NCI-H526 treated with DMSO at 0.1 percent for 48 hours (cell line): ENCODE results near the gene PEX14.

Source experiments
- DNase-seq: peaks from one replicate; lab custom pipeline; 2025; lab: John Stamatoyannopoulos, UW

The PEX14 gene

DNA sequence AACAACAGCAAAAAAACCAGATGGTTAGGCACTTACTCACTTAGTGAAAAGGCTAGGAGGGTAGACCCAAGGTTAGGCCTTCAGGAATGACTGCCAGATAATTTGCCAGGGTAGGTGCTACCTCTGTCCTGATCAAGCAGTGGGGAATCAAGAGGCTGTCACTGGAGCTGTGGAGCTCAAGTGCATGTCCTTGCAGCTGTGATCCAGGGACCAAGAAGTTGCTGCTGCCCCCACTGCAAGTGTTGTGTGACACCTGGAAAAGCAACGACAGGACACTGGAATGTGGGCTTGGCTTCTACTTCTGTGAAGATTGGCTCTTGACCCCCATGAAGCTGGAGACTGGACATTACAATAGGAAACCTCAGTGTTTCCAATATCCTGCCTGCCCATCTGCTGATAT, 72.1 kb downstream of the PEX14 start:
- no peak for DNase-seq

DNA sequence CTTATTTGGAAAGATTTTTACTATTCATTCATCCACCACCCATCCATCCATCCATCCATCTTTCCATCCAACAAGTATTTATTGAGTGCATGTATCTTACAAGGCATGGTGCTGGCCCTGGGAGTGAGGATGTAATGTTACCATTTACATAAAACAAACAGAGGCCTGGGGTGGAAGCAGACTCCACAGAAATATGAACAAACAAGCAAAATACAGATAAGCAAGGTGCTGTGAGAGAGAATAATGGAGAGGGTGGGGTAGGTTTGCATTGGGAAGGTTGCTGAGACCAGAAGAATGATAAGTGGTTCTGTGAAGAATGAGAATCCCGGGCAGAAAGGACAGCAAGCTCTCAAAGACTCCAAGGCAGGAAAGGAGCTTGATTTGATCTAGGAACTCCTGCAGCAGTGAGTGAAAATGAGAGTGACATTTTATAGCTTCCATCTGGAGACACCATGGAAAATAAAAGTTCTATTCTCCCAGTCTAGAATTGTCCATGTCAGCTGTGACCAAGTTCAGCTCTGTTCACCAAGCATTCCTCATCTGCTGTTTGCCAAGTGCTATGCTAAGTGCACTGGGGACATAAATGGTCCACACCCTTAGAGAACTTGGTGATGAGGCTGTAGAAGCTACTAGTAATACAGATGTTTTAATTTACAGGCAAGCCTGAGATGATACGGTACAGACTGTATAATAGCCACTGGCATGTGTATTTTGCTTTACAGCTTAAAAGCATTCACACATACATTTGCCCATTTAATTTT, 75.3 kb downstream of the PEX14 start:
- peak; percentile 33 for DNase-seq

DNA sequence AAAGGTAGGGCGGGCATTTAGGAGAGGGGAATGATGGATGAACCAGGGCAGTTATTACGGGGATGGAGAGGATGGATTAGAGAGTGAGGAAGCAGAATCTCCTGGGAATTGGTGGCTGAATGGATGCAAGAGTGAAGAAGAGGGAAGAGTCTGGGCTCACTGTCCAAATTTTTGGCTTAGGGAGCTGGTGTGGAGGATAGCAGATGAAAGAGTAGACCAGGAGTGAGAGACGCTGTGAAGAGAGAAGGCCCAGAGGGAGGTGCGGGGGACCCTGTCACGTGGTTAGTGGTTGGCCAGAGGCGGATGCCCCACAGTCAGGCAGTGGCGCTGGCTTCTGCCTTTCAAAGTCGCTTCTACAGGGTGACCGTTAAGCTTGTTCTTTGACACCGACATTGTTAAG, 78.4 kb downstream of the PEX14 start:
- DNase-seq, result no peak

- peak; percentile 58 for DNase-seq
These were observed 81.1 kb downstream of the PEX14 start for GRCh38 chr1:10555635-10556429.

DNA sequence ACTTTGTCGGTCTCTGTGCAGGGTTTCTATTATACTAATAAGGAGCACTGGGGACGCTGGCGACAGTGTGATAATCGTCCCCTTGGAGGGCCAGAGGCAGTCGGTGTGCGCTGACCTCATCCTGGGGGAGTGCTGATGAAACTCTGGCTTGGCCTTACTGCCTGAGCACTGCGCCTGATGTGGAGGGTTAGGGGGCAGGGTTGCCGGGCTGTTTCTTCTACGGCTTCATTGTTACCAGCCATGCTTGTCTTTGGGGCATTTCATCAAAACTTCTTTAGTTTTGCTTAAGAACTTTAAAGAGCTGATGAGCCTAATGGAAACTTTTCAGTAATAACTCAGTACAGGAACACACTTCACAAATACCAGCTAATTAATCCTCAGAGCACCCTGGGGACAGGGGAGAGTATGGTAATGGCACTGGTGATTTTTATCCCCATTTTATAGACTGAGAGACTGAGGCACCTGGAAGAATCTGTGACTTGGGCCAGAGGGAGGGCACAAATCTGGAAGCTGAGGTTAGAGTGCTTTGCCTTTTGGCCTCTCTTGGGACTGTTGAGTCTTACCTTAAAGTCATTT, 81.8 kb downstream of the PEX14 start:
- DNase-seq, result no peak

DNA sequence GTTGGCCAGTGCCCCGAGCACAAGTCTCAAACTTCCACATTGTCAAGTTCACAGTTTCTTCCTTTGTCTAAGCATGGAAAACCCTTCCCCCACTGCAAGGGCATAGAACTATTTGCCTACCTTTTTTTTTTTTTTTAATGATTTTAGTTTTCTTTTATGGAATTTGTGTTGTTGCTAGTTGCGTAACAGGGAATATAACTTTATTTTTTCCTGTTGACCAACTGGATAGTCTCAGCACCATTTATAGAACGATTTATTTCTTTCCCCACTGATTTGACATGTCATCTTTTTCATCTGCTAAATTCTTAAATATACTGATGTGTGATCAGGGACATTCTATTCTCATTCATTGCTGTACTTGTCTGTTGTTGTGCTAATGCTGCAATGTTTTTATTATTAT, 83.0 kb downstream of the PEX14 start:
- DNase-seq, result no peak

GRCh38 chr1:10559386-10559785, 84.6 kb downstream of the PEX14 start:
- DNase-seq, result no peak

DNA sequence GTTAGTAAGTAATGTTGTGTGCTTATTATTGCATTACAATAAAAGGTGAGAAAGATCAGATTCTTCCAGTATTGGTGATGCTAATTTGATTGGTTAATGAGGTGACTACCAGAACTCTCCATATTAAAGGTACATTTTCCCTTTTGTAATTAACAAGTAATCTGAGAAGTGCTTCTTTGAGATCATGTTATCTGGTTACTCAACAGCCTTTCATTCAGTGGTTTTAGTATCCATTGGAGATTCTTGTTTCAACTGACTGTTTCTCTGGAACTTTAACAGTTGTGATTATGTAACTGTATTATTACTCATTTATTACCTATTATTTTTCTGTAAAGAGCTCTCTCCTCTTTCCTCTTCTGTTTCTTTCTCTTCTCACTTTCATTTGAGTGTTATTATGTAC, 86.7 kb downstream of the PEX14 start:
- no peak for DNase-seq

- DNase-seq, result no peak
These were observed 87.2 kb downstream of the PEX14 start for GRCh38 chr1:10561955-10562354.

- no peak for DNase-seq
These were observed 89.3 kb downstream of the PEX14 start for GRCh38 chr1:10564063-10564462.

- DNase-seq, result no peak
These were observed 94.8 kb downstream of the PEX14 start for GRCh38 chr1:10569531-10569930.

- no peak for DNase-seq
These were observed 100.9 kb downstream of the PEX14 start for GRCh38 chr1:10575616-10576015.

DNA sequence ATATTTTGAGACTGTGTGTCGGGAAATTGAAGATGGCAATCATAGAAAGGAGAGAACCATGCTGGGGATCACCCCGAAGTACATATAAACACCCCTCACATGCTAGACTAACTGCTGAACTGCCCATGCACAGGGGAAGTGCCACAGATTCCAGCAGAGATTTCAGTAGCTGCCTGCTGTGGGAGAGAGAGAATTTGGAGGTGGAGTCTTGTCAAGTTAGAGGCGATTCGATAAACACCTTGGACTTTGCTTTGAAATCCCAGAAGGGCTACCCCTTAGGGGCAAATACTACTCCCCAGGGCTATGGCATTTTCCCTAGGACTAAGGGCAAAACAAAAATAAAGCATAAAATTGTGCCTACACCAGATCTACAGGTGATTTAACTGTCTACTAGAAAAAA, 103.3 kb downstream of the PEX14 start:
- no peak for DNase-seq

DNA sequence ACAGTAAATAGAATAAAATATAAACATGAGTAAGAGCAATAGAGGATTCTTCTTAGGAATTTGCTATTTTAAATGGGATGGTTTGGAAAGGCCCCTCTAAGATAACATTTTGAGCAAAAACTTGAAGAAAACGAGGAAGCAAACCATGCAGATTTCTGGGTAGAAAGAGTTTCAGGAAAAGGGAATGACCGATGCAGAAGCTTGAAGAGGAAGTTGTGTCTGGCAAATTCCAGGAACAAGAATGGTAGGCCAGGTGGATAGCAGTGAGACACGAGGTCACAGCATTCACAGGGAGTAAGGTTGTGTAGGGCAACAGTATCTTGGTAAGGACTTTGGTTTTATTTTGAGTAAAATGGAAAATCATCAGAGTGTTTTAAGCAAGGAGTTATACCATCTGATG, 108.9 kb downstream of the PEX14 start:
- DNase-seq, result no peak

DNA sequence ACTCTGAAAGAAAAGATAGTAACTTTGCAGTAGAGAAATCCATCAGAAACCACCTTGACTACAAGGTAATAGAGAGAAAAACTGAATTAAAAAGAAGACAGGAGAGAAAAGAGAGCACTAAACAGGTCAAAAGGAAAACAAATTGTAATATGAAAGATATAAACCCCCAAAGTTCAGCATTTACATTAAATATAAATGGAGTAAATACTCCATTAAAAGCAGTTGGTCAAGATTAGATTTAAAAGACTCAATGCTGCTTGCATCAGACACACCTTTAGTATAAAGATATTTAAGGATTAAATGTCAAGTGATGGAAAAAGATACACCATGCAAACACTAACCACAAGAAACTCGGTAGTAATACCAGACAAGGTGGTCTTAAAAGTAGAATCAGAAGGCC, 110.5 kb downstream of the PEX14 start:
- no peak for DNase-seq

GRCh38 chr1:10586125-10586524, 111.4 kb downstream of the PEX14 start:
- no peak for DNase-seq

DNA sequence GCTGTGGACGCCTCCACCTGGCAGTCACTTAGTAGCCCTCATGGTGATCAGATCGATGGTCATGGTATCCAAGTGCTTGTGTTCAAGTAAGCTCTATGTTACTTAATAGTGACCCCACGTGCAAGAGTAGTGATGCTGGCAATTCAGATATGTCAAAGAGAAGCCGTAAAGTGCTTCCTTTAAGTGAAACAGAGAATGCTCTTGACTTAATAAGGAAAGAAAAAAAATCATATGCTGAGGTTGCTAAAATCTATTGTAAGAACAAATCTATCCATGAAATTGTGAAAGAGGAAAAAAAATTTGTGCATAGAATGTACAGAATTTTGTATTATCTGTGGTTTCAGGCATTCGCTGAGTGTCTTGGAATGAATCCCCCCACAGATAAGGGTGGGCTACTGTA, 113.9 kb downstream of the PEX14 start:
- no peak for DNase-seq

GRCh38 chr1:10589074-10589473, 114.3 kb downstream of the PEX14 start:
- DNase-seq, result no peak

GRCh38 chr1:10591010-10591409, 116.3 kb downstream of the PEX14 start:
- DNase-seq, result no peak

- no peak for DNase-seq
These were observed 117.6 kb downstream of the PEX14 start for GRCh38 chr1:10592373-10592772.

DNA sequence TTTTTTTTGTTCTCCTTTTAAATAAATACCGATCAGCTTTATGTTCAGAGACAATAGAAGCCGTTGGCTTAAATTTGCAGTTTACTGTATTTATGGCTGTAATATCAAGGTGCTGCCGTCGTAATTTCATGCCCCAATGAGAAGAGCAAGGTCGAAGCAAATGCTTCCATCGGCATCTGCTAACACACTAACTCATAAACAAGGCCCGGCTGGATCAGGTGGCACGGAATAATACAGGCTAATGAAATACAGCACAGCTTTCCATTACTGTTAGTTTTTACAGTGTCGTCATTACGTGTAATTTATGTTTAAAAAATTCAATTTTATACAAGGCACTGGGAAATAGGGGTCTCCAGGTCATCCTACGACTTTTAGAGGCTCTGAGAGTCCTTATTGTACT, 119.0 kb downstream of the PEX14 start:
- peak; percentile 39 for DNase-seq

GRCh38 chr1:10594595-10595223, 120.0 kb downstream of the PEX14 start:
- peak; percentile 46 for DNase-seq

- DNase-seq, result no peak
These were observed 122.0 kb downstream of the PEX14 start for GRCh38 chr1:10596780-10597179.
